CD14-positive monocyte (primary cell): ENCODE results near the gene SCN2A. TPM values are rescaled to one million over a fixed set of nuclear protein-coding genes. Genes with fewer than 3 reads are reported as not detected.

ENCODE experiments used
- DNase-seq, 3 donors: peaks; one replicate each; pipeline ENCODE4 v3.0.0-alpha.2; 2011 to 2022
- H2AFZ ChIP-seq: 2 replicates; pipeline ENCODE4 v1.6.0; 2012; ENCODE audit warnings: mild to moderate bottlenecking, low read depth, low read length, inconsistent platforms; ENCODE audit not compliant: insufficient read depth, poor library complexity, severe bottlenecking
- H3K27ac ChIP-seq, 2 donors: 1 replicate in 1 of 2; 2 replicates in 1 of 2; pipeline ENCODE4 v1.5.1; 2012 to 2013; ENCODE audit warnings: low read length in 2 of 2, control low read depth in 1 of 2, inconsistent platforms in 1 of 2, low read depth in 1 of 2, mild to moderate bottlenecking in 1 of 2
- H3K27me3 ChIP-seq, 2 donors: one replicate each; pipeline versions ENCODE4 v1.6.0 to v1.6.1; 2011 to 2013; ENCODE audit warnings: low read length in 2 of 2; ENCODE audit not compliant: control insufficient read depth in 2 of 2, insufficient read depth in 2 of 2
- H3K36me3 ChIP-seq, 2 donors: replicated peaks in 1 of 2; 1 replicate in 1 of 2; 2 replicates in 1 of 2; pipeline versions ENCODE4 v1.5.1 to v1.6.1; 2012 to 2013; ENCODE audit warnings: low read length in 2 of 2, control low read depth in 1 of 2, inconsistent platforms in 1 of 2, mild to moderate bottlenecking in 1 of 2; ENCODE audit not compliant: insufficient read depth in 2 of 2, control insufficient read depth in 1 of 2
- H3K4me1 ChIP-seq, 2 donors: 1 replicate in 1 of 2; 2 replicates in 1 of 2; pipeline versions ENCODE4 v1.5.1 to v1.6.1; 2012 to 2013; ENCODE audit warnings: low read length in 2 of 2, control low read depth in 1 of 2, inconsistent platforms in 1 of 2, mild to moderate bottlenecking in 1 of 2, moderate library complexity in 1 of 2; ENCODE audit not compliant: insufficient read depth in 2 of 2, control insufficient read depth in 1 of 2
- H3K4me2 ChIP-seq: replicated peaks from 2 replicates; pipeline ENCODE3; 2012; ENCODE audit warnings: low read length, moderate library complexity, mild to moderate bottlenecking; ENCODE audit not compliant: poor library complexity, severe bottlenecking; ENCODE audit errors: extremely low read depth
- H3K4me3 ChIP-seq, 3 experiments: fragments of 200-600 bp in 1 of 3; sonication (generic) in 1 of 3; replicated peaks in 1 of 3; 1 replicate in 2 of 3; 2 replicates in 1 of 3; pipeline ENCODE4 v1.5.1; 2011 to 2013; ENCODE audit warnings: low read length in 3 of 3, mild to moderate bottlenecking in 3 of 3, control low read depth in 2 of 3, low read depth in 2 of 3, inconsistent platforms in 1 of 3, moderate library complexity in 1 of 3
- H3K79me2 ChIP-seq: 2 replicates; pipeline ENCODE4 v1.6.0; 2012; ENCODE audit warnings: mild to moderate bottlenecking, control low read depth, inconsistent platforms, low read length, moderate library complexity; ENCODE audit not compliant: insufficient read depth
- H3K9ac ChIP-seq: 2 replicates; pipeline ENCODE4 v1.6.0; 2017; ENCODE audit warnings: low read length, mild to moderate bottlenecking; ENCODE audit not compliant: insufficient read depth, poor library complexity, severe bottlenecking
- H3K9me3 ChIP-seq, 2 donors: replicated peaks in 1 of 2; 1 replicate in 1 of 2; 2 replicates in 1 of 2; pipeline versions ENCODE4 v1.5.1 to v1.6.1; 2012 to 2013; ENCODE audit warnings: low read length in 2 of 2, control low read depth in 1 of 2; ENCODE audit not compliant: control insufficient read depth in 1 of 2, insufficient read depth in 1 of 2
- H4K20me1 ChIP-seq: 2 replicates; pipeline ENCODE4 v1.6.0; 2012; ENCODE audit warnings: mild to moderate bottlenecking, low read length, control low read depth, moderate library complexity; ENCODE audit not compliant: insufficient read depth
- H3K27ac Mint-ChIP-seq, 7 donors: one replicate each; pipeline ENCODE4 v1.8.0; 2020; ENCODE audit warnings: mild to moderate bottlenecking in 7 of 7, mixed read lengths in 7 of 7, moderate library complexity in 6 of 7, inconsistent platforms in 2 of 7
- H3K27me3 Mint-ChIP-seq, 3 donors: one replicate each; pipeline ENCODE4 v1.8.0; 2021 to 2022; ENCODE audit warnings: low read depth in 3 of 3, mild to moderate bottlenecking in 3 of 3, mixed read lengths in 3 of 3, moderate library complexity in 3 of 3, inconsistent platforms in 1 of 3
- H3K36me3 Mint-ChIP-seq, 2 donors: one replicate each; pipeline ENCODE4 v1.8.0; 2020; ENCODE audit warnings: mixed read lengths in 2 of 2, inconsistent platforms in 1 of 2, mild to moderate bottlenecking in 1 of 2
- H3K4me1 Mint-ChIP-seq: one replicate; pipeline ENCODE4 v1.8.0; 2020; ENCODE audit warnings: mild to moderate bottlenecking, mixed read lengths
- H3K4me3 Mint-ChIP-seq, 2 donors: one replicate each; pipeline ENCODE4 v1.8.0; 2020; ENCODE audit warnings: mild to moderate bottlenecking in 2 of 2, mixed read lengths in 2 of 2, moderate library complexity in 1 of 2
- H3K9me3 Mint-ChIP-seq, 7 donors: one replicate each; pipeline ENCODE4 v1.8.0; 2020 to 2022; ENCODE audit warnings: mixed read lengths in 7 of 7, mild to moderate bottlenecking in 6 of 7, moderate library complexity in 6 of 7, inconsistent platforms in 2 of 7
- WGBS: methylation state at CpG from one replicate; pipeline ENCODE4 v1.1.5; 2013; ENCODE audit warnings: missing lambda C conversion rate; ENCODE audit not compliant: insufficient coverage; 5-methylcytosine and 5-hydroxymethylcytosine counted together
- intact Hi-C, 2 donors: fragments of 100-400 bp; cut with micrococcal nuclease; formaldehyde crosslinking; loops; one replicate each; pipeline versions ENCODE4 v1.15.0 to v1.15.1; 2023
- polyA plus RNA-seq, 3 donors: library from polyadenylated mRNA; depleted of rRNA in 1 of 3; unstranded in 2 of 3; stranded (reverse) in 1 of 3; fragments of 300-500 nt in 2 of 3; fragments of >200 nt in 1 of 3; fragmentation: Illumina TruSeq in 2 of 3; gene quantifications; 1 replicate in 2 of 3; 2 replicates in 1 of 3; pipeline ENCODE4 v1.2.3, GENCODE V29; 2012 to 2021
- TF ChIP-seq, protein P1 (sequence below): fragments of 200-600 bp; IDR thresholded peaks from one replicate; pipeline ENCODE4 v1.8.0; 2022; ENCODE audit warnings: antibody characterized with exemption, mild to moderate bottlenecking

The SCN2A gene
- polyA plus RNA-seq, 3 donors = not detected

DNA sequence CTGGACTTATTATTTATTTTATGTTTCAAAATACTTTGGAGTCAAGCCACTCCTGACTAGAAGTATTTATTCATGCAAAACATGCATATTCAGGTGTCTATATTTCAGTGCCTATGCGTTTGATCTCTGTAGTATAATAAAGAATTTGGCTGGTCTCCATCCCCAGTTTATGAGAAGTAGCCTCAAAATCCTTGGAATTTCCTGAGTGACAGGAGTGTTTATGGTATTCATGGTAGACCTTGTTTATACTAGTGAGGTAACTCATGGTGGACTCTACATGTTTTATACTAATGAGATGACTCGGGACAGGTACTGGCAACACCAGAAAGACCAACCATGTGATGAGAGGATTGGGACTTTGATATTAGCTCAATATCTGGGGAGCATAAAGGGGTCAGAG, 186.3 kb downstream of the SCN2A start:
- 100% methylated on average over 1 of the region's 2 CpGs for WGBS
- no peak for DNase-seq
- Mint-ChIP-seq H3K27me3 (no peaks in the 10 kb centered on the region), H3K4me1 (no peaks in the 10 kb centered on the region), H3K36me3 (no peaks in the 10 kb centered on the region), H3K27ac (no peak overlapping the region), H3K4me3 (no peak overlapping the region), H3K9me3 (peaks cover 3 to 14% (median 8%) of the 10 kb centered on the region in 7 donors)
- Histone ChIP-seq H3K36me3 (no peaks in the 10 kb centered on the region), H3K4me2 (no peak overlapping the region), H3K27ac (no peak overlapping the region), H3K79me2 (no peaks in the 10 kb centered on the region), H3K4me1 (no peaks in the 10 kb centered on the region), H3K9ac (no peak overlapping the region), H3K4me3 (no peak overlapping the region), H3K9me3 (peaks cover 0 to 24% of the 10 kb centered on the region in 2 donors), H2AFZ (no peak overlapping the region), H4K20me1 (no peaks in the 10 kb centered on the region), H3K27me3 (no peaks in the 10 kb centered on the region)
- TF ChIP-seq, protein P1, sequence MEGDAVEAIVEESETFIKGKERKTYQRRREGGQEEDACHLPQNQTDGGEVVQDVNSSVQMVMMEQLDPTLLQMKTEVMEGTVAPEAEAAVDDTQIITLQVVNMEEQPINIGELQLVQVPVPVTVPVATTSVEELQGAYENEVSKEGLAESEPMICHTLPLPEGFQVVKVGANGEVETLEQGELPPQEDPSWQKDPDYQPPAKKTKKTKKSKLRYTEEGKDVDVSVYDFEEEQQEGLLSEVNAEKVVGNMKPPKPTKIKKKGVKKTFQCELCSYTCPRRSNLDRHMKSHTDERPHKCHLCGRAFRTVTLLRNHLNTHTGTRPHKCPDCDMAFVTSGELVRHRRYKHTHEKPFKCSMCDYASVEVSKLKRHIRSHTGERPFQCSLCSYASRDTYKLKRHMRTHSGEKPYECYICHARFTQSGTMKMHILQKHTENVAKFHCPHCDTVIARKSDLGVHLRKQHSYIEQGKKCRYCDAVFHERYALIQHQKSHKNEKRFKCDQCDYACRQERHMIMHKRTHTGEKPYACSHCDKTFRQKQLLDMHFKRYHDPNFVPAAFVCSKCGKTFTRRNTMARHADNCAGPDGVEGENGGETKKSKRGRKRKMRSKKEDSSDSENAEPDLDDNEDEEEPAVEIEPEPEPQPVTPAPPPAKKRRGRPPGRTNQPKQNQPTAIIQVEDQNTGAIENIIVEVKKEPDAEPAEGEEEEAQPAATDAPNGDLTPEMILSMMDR = no peak
- intact Hi-C loops = no loop called here

DNA sequence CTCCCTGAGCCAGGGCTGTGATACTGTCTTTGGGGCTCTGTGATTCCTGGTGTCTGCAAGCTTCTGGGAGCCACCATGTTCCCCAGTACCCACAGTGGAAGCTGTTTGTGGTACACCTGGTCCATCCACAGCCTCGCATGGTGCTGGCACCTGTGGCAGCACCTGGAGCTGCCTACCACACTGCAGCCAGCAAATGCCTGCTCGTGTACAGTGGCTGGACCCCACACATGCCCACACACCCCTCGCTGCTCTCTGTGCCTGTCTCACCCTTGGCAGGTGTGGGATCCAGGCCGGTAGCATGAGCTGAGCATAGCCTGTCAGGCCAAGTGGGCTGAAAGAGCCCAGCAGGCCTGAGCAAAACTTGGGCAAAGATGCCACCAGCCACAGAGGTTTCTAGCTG, 188.5 kb downstream of the SCN2A start:
- WGBS = 98% methylated on average over 4 of the region's 4 CpGs
- Mint-ChIP-seq H3K4me3 (no peak overlapping the region), H3K4me1 (no peaks in the 10 kb centered on the region), H3K36me3 (no peaks in the 10 kb centered on the region), H3K9me3 (peaks cover 2 to 9% (median 5%) of the 10 kb centered on the region in 7 donors), H3K27ac (no peak overlapping the region), H3K27me3 (no peaks in the 10 kb centered on the region)
- Histone ChIP-seq H3K36me3 (no peaks in the 10 kb centered on the region), H3K9ac (no peak overlapping the region), H3K79me2 (no peaks in the 10 kb centered on the region), H2AFZ (no peak overlapping the region), H3K4me2 (no peak overlapping the region), H3K27ac (no peak overlapping the region), H4K20me1 (no peaks in the 10 kb centered on the region), H3K9me3 (peaks cover 0 to 21% of the 10 kb centered on the region in 2 donors), H3K4me1 (no peaks in the 10 kb centered on the region), H3K27me3 (no peaks in the 10 kb centered on the region), H3K4me3 (no peak overlapping the region)
- intact Hi-C loops = no loop called here
- TF ChIP-seq, protein P1 = no peak
- DNase-seq = no peak
